NOMO-1 treated with dmso at 0.1 percent for 144 hours (cell line): Measurements from ENCODE around the gene OLA1.

Source experiments
- DNase-seq: peaks from one replicate; lab custom pipeline; 2025; ENCODE audit not compliant: unreplicated experiment; lab: John Stamatoyannopoulos, UW

The OLA1 gene

DNA sequence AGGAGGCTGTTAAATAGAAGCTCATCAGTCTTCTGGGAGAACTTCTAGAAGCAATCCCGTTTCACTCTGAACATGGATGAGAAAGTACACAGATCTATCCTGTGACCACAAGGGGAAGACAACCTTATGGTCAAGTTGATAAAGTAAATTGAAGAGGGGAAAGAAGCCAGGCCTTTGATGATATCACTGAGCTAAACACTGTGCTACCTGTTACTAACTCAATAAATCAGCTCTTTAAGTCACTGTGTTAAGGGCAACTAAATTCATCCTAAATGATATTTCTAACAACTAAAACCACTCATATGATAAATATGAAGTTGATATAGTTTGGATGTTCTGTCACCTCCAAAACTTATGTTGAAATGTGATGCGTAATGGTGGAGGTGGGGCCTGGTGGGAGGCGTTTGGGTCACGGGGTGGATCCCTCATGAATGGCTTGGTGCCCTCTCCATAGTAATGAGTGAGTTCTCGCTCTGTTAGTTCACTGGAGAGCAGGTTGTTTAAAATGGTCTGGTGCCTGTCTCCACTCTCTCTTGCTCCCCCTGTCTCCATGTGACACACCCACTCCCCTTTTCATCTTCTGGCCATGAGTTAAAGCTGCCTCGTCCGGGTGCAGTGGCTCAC lies 23.6 kb downstream of the OLA1 start:
- DNase-seq: no peak

DNA sequence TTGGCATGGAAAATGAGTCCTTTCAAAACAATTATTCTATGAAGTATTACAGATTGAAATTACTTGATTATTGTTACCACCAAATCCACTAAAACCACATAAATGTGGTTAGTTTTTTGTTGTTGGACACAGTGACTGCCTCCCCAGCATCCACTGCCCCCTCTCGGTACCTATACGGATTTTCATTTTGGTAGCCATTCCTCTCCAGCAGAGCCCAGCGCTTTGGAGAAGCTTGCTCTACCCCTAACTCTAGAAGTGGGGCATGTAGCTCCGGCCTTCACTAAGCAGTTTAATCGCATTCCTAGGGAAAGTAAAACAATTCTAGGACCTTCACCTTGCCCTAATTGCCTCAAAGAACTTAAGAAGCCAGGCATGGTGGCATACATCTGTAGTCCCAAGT lies 24.2 kb downstream of the OLA1 start:
- no peak for DNase-seq

DNA sequence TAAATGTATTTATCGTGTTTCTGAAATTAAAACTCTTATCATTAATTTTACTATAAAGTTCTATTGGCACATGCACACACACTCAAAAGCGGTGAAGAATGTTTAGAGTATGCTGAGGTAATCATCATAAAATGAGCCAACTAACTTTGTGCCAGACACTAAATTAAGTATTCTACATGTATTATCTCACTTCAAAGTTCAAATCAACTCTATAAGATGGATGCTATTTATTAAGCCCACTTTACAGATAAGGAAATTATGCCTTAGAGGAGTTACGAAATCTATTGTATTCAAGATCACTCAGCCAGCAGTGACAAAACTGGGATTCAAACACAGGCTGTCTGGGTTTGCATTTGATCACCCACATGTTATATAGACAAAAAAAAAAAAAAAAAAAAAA lies 24.9 kb downstream of the OLA1 start:
- DNase-seq: no peak

DNA sequence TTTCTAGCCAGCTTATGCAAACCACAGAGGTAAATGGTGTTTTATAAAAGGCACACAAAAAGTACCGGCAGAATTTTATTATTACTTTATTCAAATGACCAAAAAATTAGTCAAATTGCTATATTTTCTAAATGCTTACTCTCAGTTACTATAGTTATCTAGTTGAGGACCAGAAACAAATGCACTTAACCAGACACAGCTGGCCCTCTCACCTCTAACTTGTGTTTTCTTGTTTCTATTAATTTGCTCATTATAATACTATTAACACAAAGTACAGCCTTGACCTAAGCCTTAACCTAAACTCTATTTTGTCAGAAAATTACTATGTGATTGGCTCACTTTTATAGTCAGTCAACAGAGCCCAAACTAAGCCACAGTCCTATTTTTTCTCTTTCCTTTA lies 26.2 kb downstream of the OLA1 start:
- no peak for DNase-seq

DNA sequence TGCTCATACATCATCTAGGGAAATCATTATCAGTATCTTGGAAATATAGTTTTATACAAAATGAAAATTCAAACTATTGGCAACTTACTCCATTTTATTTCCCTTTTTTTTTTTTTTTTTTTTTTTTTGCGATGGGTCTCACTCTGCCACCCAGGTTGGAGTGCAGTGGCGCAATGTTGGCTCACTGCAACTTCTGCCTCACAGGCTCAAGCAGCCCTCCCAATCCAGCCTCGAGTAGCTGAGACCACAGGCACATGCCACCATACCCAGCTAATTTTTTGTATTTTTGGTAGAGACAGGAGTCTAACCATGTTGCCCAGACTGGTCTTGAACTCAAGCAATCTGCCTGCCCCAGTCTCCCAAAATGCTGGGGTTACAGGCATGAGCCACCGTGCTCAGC lies 29.0 kb downstream of the OLA1 start:
- DNase-seq: no peak

DNA sequence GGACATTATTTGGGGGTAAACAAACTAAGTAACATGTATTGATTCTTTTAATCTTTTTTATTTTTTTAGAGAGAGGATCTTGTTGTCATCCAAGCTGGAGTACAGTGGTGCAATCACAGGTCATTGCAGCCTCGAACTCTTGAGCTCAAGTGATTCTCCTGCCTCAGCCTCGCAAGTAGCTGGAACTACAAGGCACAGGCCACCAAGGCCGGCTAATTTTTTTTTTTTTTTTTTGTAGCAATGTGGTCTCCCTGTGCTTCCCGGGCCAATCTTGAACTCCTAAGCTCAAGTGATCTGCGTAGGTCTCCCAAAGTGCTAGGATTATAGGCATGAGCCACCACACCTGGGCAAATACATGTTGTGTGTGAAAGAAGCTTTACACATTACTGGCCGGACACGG lies 29.6 kb downstream of the OLA1 start:
- no peak for DNase-seq

DNA sequence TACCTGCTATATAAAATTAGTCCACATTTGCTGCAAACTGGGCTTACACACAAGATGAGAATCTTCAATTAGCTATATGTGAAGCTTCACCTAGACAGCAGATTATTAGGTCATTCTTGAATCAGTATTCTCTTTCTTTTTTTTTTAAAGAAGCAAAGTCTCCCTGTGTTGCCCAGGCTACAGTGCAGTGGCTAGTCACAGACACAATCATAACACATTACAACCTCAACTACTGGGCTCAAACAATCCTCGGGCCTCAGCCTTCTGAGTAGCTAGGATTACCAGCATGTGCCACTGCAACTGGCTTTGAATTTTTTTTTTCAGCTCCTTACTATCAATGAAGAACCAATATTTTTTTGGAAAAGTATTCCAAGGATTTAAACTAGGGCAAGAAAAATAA lies 30.5 kb downstream of the OLA1 start:
- no peak for DNase-seq

DNA sequence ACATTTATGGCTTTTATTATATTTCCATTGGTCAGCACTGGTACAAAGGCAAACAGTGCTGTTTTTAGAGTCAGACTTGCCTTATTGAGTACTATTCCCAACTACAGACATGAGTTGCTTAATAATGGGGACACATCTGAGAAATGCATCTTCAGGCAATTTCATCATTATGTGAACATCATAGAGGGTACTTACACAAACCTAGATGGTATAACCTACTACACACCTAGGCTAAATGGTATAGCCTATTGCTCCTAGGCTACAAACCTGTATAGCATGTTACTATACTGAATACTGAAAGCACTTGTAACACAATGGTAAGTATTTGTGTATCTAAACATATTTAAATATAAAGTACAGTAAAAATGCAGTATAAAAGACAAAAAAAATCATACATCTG lies 36.4 kb downstream of the OLA1 start:
- no peak for DNase-seq

DNA sequence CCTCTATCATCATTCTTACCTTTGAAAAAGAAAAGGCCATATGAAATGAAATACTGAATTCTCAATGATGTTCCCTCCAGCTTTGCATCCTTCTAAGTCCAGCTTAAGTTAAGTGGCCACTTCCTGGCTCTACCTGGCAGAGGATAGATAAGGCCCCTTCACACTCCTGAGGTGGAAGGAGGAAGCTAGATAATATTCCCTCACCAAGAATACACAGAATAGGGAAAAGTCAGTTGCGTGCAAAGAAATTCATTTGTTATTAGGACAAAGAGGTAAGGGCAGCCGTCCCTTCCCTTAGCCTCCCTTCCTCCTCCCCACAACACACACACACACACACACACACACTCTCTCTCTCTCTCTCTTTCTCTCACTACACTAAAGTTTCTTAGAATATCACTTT lies 37.5 kb downstream of the OLA1 start:
- DNase-seq: no peak

DNA sequence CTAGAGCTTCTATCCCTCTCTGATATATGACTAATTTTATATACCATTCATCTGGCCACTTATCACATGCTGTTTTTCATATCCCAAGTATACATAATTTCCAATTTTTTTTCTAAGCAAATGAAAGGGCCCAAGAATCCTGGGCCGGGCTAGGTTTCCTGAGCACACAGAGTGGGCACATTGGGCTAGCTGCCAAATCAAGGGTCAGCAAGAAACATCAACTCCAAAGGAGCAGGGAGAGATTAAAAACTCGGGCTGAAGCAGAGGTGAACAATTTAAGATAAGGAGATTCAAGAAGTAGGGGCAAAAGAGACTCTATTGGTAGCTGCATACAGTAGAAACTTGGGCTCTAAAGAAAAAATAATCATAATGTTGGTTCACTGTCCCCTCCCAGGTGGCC lies 39.0 kb downstream of the OLA1 start:
- no peak for DNase-seq

DNA sequence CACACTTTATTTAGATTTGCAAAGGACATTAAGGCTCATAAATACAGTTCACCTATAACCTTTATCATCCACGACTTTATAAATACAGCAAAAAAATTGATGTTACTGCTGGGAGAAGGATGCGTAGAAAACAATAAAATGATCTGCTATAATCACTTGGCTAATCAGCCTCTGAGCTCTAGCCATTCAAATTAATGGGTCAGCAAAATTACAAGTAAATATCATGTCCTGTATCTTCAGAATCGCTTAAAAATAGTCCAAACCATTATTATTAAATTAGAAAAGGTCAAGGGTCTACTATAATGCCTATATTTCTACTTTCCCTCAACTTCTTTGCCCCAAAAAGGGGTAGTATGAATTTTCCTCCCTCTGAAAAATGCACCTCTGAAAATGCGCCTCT lies 40.3 kb downstream of the OLA1 start:
- no peak for DNase-seq

DNA sequence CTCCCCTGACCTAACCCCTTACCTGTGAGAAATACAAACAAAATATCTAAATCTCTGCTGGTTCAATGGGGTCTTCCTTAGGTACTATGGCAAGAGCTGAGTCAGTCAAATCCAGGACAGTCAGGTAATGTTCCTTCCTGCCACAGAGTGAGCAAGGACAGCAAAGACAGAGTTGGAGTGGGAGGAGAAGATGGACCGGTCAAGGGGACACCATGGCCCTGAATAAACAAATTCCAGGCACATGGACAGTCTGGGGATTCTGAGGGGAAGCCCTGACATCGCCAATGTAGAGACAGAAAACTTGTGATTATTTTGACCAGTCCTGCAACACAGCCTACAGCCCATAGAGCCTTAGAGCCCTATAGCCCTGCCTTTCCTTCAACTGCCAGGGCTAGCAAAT lies 42.8 kb downstream of the OLA1 start:
- no peak for DNase-seq

DNA sequence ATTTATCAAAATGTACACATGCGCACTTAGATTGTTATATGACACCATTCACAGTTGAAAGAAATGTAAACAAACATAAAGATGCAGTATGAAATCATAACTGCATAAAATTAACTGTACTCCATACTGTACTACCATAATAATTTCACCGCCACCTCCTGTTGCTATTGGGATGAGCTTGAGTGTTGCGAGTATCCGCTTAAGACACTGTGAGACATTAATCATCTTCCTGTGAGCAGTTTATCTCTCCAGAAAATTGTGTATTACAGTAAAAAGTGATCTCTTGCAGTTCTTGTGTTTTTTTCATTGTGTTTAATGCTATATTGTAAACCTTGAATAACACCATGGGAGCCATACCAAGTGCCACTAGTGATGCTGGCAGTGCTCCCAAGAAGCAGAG lies 46.1 kb downstream of the OLA1 start:
- DNase-seq: no peak

DNA sequence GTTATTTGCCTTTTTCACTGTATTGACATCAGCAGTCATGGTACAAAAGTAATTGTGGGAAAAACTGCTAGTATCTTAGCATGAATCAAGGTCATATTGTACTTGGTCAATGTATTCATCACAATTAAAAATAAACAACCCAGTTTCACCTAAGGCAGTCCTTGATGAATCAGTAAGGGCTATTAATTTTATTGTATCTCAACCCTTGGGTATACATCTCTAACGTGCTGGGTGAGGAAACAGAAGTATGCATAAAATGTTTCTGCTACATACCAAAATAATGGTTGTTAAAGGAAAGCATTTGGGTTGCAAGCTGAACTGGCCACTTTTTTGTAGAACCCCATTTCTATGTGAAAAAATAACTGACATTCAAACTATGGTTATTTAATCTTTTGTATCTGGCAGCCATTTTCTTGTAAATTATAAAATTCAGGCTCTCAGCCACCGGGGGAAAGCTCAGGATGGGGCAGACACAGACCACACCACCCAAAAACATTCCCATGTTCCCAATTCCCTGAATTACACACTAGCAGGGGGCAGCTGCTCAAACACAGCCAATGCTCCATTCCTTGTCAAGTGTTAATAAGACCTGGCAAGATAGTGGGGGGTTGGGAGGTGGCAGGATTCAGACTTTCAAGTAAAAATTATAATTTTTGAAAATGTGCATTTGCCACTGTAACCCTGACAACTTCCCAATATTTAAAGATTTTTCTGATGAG lies 49.3 kb downstream of the OLA1 start:
- no peak for DNase-seq

DNA sequence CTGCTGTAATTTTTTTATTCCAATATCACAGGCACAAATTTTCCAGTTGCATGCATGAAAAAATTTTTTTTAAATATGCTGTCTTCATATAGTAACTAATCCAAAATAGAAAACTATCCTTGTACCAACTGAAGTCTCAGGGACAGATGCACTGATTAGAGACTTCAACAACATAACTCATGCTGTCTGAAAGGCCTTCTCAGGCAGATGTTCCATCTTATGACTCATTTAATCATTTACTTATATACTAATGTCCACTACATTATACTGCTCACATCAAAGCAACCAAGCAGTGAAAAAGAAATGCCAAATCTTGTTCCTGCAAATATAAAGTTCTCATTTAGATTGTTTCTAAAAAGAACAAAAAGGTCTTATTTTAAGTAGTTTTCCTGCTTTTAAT lies 53.1 kb downstream of the OLA1 start:
- no peak for DNase-seq

DNA sequence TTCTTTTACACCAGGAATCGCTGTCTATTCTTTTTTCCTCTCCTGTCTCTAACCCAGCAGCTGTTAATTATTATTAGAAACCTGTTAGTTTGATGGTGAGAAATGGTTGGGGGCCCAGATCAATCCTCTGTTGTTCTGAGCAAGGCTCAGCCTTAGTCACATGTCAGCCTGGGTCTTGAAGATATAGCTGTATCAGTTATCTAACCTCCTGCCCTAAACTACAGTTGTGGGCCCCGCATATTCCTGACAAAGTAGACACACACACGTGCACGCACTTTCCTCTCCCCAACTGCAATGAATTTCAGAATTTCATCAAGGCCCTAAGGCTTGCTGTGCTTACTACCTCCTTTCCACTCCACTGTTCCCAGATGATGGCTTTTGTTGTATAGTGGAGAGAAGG lies 54.6 kb downstream of the OLA1 start:
- DNase-seq: no peak

DNA sequence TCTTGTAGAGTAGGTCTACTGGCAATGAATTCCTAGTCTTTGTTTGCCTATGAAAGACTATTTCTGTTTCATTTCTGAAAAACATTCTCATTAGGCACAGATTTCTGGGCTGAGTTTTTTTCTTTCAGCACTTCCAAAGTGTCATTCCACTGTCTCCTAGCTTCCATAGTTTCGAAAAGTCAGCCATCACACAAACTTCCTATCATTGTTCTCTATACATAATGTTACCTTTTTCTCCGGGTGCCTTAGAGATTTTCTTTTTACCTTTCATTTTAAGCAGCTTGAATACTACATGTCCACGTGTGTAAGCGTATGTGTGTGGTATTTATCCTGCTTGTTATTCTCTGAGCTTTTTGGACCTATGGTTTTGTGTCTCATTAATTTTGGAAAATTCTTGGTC lies 55.7 kb downstream of the OLA1 start:
- no peak for DNase-seq

DNA sequence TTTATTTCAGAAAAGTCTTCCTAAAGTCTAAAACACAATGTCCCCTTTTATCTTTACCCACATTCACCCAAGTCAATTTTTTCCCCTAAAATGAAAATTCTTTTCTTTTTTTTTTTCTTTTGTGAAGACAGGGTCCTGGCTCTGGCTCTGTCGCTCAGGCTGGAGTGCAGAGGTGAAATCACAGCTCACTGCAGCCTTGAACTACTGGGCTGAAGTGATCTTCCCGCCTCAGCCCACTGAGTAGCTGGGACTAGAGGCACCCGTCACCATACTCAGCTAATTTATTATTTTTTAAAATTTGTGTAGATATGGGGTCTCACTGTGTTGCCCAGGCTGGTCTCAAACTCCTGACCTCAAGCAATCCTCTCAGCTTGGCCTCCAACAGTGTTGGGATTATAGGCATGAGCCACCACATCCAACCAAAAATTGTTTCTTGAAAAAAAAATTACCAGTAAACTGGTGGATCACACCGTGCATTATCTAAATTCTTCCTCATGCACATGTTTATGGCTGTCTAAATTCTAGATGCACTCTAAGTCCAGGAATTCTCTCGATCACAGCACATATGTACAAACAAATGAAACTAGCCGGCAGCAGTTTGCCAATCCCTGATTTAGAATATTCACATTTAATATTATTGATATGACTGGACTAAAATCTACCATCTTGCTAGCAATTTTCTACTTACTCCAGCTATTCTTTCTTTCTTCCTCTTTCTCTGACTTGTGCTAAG lies 56.8 kb downstream of the OLA1 start:
- DNase-seq: no peak

DNA sequence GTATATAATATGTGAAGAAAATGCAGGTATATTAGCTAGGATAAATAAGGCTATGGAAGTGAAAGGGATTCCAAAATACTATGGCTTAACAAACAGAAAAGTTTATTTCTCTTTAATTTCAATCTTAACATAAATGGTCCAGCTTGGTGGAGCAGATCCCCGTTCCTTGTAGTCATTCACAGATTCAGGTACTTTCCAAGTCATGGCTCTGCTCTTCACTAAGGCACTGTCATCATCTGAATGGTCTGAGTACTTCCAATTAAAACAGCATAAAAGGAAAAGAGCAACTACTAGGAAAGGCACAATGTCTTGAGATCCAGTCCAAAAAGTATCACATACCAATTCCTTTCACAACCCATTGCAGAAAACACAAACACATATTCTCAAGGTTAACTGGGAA lies 63.4 kb downstream of the OLA1 start:
- no peak for DNase-seq

DNA sequence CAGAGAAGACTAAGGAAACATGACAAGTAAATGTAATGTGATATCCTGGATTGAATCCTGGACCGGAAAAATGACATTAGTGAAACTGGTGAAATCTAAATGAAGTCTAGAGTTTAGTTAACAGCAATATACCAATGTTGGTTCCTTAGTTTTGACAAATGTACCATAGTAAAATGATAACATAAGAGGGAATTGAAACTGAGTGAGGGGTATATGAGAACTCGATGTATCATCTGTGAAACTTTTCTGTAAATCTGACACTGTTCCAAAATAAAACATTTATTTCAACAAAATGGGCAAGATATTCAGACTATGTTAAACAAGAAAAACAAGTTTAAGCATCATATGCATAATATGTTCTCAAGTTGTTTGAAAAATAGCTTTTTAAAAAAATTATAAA lies 63.8 kb downstream of the OLA1 start:
- no peak for DNase-seq

DNA sequence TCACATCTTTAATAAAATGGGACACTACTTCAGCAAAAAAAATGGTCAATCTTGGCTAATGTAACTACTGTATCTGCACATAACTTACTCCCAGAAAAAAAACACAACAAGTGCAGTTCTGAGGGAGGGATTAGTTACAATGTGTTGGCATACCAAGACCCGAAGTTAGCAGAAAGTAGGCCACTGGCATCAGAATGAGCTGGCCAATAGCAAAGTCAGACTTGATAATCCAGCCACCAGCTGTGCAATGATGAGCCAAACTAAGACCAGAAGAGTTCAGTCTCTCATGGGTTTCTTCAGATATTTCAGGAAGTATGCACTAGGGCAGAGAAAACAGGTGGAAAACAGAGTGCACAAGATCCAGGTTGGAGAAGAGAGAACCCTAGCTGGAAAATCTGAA lies 65.3 kb downstream of the OLA1 start:
- DNase-seq: no peak

DNA sequence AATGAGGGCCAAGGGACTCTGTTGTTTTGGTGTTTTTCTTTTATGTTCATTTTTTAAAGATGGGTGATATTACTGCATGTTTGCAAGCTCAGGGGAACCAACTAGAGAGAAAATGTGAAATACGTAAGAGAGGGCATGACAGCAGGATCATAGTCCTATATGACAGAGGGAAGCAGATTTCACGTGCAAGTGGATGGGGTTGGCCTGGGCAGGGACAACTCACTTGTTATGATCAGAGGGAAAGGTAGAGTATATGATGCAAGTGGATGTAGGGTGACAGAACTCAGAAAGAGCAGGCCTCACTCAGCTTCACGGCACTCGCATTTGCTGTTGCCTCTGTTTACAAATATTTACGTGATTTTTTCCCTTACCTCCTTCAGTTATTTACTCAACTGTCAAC lies 67.0 kb downstream of the OLA1 start:
- no peak for DNase-seq
